ENCODE data around the gene REPIN1.

- no peak for TF ChIP-seq CTCF (conservative IDR thresholded peaks at IDR 0.05; ENCODE audit: low read depth, low read length)
- no peak for TF ChIP-seq EZH2 (IDR thresholded peaks at IDR 0.05; ENCODE audit: borderline replicate concordance, low read depth, low read length, poor library complexity, severe bottlenecking)
These were observed 5.8 kb downstream of the REPIN1 start for GRCh38 chr7:150374472-150374871.

All from A673 (cell line).